Fibroblast of lung (primary cell): ENCODE data around the gene BTBD9. TPM values are rescaled to one million over a fixed set of nuclear protein-coding genes. Genes with fewer than 3 reads are reported as not detected.
A peak's percentile ranks its signal among the peaks of the same experiment; 100 is the strongest.

Experiments
- DNase-seq, 2 donors: peaks; one replicate each; pipeline versions ENCODE4 v3.0.0 to v3.0.0-alpha.2; 2010; ENCODE audit warnings: low read depth in 2 of 2
- H2AFZ ChIP-seq: 2 replicates; pipeline ENCODE4 v1.5.1; 2012; ENCODE audit warnings: low read length, control low read depth, inconsistent platforms
- H3K27ac ChIP-seq: 2 replicates; pipeline ENCODE4 v1.5.1; 2011; ENCODE audit warnings: low read length, control low read depth; ENCODE audit not compliant: insufficient read depth
- H3K27me3 ChIP-seq: 2 replicates; pipeline ENCODE4 v1.5.1; 2011; ENCODE audit warnings: mild to moderate bottlenecking, low read length; ENCODE audit not compliant: control insufficient read depth, insufficient read depth
- H3K36me3 ChIP-seq: 2 replicates; pipeline ENCODE4 v1.5.1; 2011; ENCODE audit warnings: low read length; ENCODE audit not compliant: control insufficient read depth, insufficient read depth
- H3K4me1 ChIP-seq: 2 replicates; pipeline ENCODE4 v1.5.1; 2011; ENCODE audit warnings: low read length; ENCODE audit not compliant: control insufficient read depth, insufficient read depth; ENCODE audit errors: extremely low read depth
- H3K4me2 ChIP-seq: 2 replicates; pipeline ENCODE4 v1.5.1; 2011; ENCODE audit warnings: low read length, control low read depth; ENCODE audit not compliant: insufficient read depth; ENCODE audit errors: extremely low read depth
- H3K4me3 ChIP-seq, 4 experiments: fragments of 200-600 bp in 1 of 4; sonication (generic) in 1 of 4; replicated peaks in 1 of 4; 2 replicates each; pipeline ENCODE4 v1.5.1; 2011 to 2016; ENCODE audit warnings: low read length in 4 of 4, low read depth in 3 of 4, mild to moderate bottlenecking in 3 of 4, control low read depth in 2 of 4, inconsistent platforms in 1 of 4, mixed read lengths in 1 of 4; ENCODE audit not compliant: insufficient read depth in 1 of 4; ENCODE audit errors: control extremely low read depth in 1 of 4
- H3K79me2 ChIP-seq: 2 replicates; pipeline ENCODE4 v1.5.1; 2012; ENCODE audit warnings: mild to moderate bottlenecking, low read length, inconsistent platforms; ENCODE audit not compliant: control insufficient read depth, insufficient read depth
- H3K9ac ChIP-seq: 2 replicates; pipeline ENCODE4 v1.5.1; 2011; ENCODE audit warnings: mild to moderate bottlenecking, low read length, control low read depth; ENCODE audit not compliant: insufficient read depth
- H3K9me3 ChIP-seq: 2 replicates; pipeline ENCODE4 v1.5.1; 2012; ENCODE audit warnings: low read depth, low read length; ENCODE audit not compliant: control insufficient read depth, insufficient read depth
- H4K20me1 ChIP-seq: 2 replicates; pipeline ENCODE4 v1.5.1; 2011; ENCODE audit warnings: low read length; ENCODE audit not compliant: control insufficient read depth, insufficient read depth; ENCODE audit errors: extremely low read depth
- CTCF ChIP-seq, 2 donors: IDR thresholded peaks in 1 of 2; conservative IDR thresholded peaks in 1 of 2; 1 replicate in 1 of 2; 2 replicates in 1 of 2; pipeline ENCODE4 v1.5.1; 2011 to 2012; ENCODE audit warnings: low read length in 2 of 2, control low read depth in 1 of 2, inconsistent platforms in 1 of 2, low read depth in 1 of 2, mild to moderate bottlenecking in 1 of 2
- EZH2 ChIP-seq: IDR thresholded peaks from 2 replicates; pipeline ENCODE4 v1.5.1; 2012; ENCODE audit warnings: low read length, control low read depth, mild to moderate bottlenecking; ENCODE audit errors: missing control alignments
- polyA plus RNA-seq, 2 donors: library from polyadenylated mRNA; depleted of rRNA in 1 of 2; stranded (reverse) in 1 of 2; unstranded in 1 of 2; fragments of >200 nt; gene quantifications; 2 replicates each; pipeline ENCODE4 v1.2.1, GENCODE V29; 2011 to 2012; ENCODE audit warnings: missing spikeins in 1 of 2
- total RNA-seq: library from RNA; depleted of rRNA; stranded (reverse); fragments of >200 nt; gene quantifications from 2 replicates; pipeline ENCODE4 v1.2.1, GENCODE V29; 2014

The BTBD9 gene
- total and polyA plus RNA-seq, 2 donors (not counting 1 experiment from before 2014, with no cell fraction given) = 7.7 to 13.4 TPM

GRCh38 chr6:38271081-38271480 lies 368.6 kb downstream of the BTBD9 start:
- no peak overlapping the region for H3K9ac ChIP-seq
- no peaks in the 10 kb centered on the region for H3K27me3 ChIP-seq
- no peak overlapping the region for H2AFZ ChIP-seq
- H4K20me1 ChIP-seq = no peaks in the 10 kb centered on the region
- no peak overlapping the region for H3K4me3 ChIP-seq
- peak in 1 of 2 donors; percentile 63 for DNase-seq
- H3K27ac ChIP-seq = no peak overlapping the region
- TF ChIP-seq CTCF (conservative IDR thresholded peaks at IDR 0.05 in 1 of 2, IDR thresholded peaks at IDR 0.05 in 1 of 2; ENCODE audit: low read depth in 1 of 2, low read length in 2 of 2) = no peak
- TF ChIP-seq EZH2 = no peak
- H3K4me2 ChIP-seq = no peak overlapping the region
- H3K4me1 ChIP-seq = peaks cover 5% of the 10 kb centered on the region
- H3K9me3 ChIP-seq = no peaks in the 10 kb centered on the region
- no peaks in the 10 kb centered on the region for H3K36me3 ChIP-seq
- H3K79me2 ChIP-seq = no peaks in the 10 kb centered on the region

GRCh38 chr6:38270367-38270766 lies 369.4 kb downstream of the BTBD9 start:
- no peaks in the 10 kb centered on the region for H3K79me2 ChIP-seq
- no peak overlapping the region for H2AFZ ChIP-seq
- no peak for TF ChIP-seq EZH2
- TF ChIP-seq CTCF (conservative IDR thresholded peaks at IDR 0.05 in 1 of 2, IDR thresholded peaks at IDR 0.05 in 1 of 2; ENCODE audit: low read depth in 1 of 2, low read length in 2 of 2) = no peak
- no peaks in the 10 kb centered on the region for H3K9me3 ChIP-seq
- H3K9ac ChIP-seq = no peak overlapping the region
- no peaks in the 10 kb centered on the region for H3K36me3 ChIP-seq
- H3K4me1 ChIP-seq = peaks cover 5% of the 10 kb centered on the region
- H3K4me2 ChIP-seq = no peak overlapping the region
- DNase-seq = peak; percentile 22 to 40
- H3K27ac ChIP-seq = no peak overlapping the region
- no peak overlapping the region for H3K4me3 ChIP-seq
- H3K27me3 ChIP-seq = no peaks in the 10 kb centered on the region
- H4K20me1 ChIP-seq = no peaks in the 10 kb centered on the region

- no peak overlapping the region for H3K4me3 ChIP-seq
- DNase-seq = no peak
- no peaks in the 10 kb centered on the region for H3K9me3 ChIP-seq
- H3K9ac ChIP-seq = no peak overlapping the region
- H3K27ac ChIP-seq = no peak overlapping the region
- peaks cover 5% of the 10 kb centered on the region for H3K4me1 ChIP-seq
- H3K27me3 ChIP-seq = no peaks in the 10 kb centered on the region
- no peak overlapping the region for H2AFZ ChIP-seq
- no peaks in the 10 kb centered on the region for H3K36me3 ChIP-seq
- no peaks in the 10 kb centered on the region for H3K79me2 ChIP-seq
- no peak overlapping the region for H3K4me2 ChIP-seq
- H4K20me1 ChIP-seq = no peaks in the 10 kb centered on the region
- no peak for TF ChIP-seq CTCF (conservative IDR thresholded peaks at IDR 0.05 in 1 of 2, IDR thresholded peaks at IDR 0.05 in 1 of 2; ENCODE audit: low read depth in 1 of 2, low read length in 2 of 2)
- TF ChIP-seq EZH2 = no peak
These were observed 370.1 kb downstream of the BTBD9 start for GRCh38 chr6:38269461-38270172.
